Stimulated activated CD8-positive, alpha-beta memory T cell treated with anti-CD3 and anti-CD28 coated beads, Interleukin-4, amount 100 ng/mL, for 48 hours (primary cell): ENCODE results near the gene CTNNA3.

ENCODE experiments used
- DNase-seq: peaks from one replicate; pipeline ENCODE4 v3.0.0-alpha.2; 2020

CTNNA3 gene

GRCh38 chr10:66844176-66844942 lies 851.6 kb downstream of the CTNNA3 start:
- no peak for DNase-seq

DNA sequence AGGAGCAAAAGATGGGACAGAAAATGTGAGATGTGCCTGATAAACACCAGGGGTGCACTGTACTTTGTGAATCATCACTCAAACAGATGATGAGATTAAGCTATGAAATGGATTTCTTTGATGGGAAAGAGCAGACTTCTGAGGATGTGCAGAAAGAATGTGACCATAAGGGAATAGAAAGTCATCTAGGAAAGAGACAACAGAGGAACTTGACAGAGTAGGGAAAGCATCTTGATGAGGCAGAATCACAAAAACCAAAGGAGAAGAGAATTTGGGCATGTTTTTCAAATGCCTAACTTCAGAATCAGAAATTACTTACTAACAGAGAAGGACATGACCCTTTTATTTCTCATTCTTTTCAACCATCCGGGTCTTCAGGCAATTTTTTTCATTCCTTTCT lies 852.6 kb downstream of the CTNNA3 start:
- no peak for DNase-seq

- DNase-seq = no peak
These were observed 853.1 kb downstream of the CTNNA3 start for GRCh38 chr10:66842867-66843266.

- no peak for DNase-seq
These were observed 853.6 kb downstream of the CTNNA3 start for GRCh38 chr10:66842371-66842770.

- no peak for DNase-seq
These were observed 857.3 kb downstream of the CTNNA3 start for GRCh38 chr10:66838656-66839055.

GRCh38 chr10:66837990-66838389 lies 858.0 kb downstream of the CTNNA3 start:
- DNase-seq = no peak

DNA sequence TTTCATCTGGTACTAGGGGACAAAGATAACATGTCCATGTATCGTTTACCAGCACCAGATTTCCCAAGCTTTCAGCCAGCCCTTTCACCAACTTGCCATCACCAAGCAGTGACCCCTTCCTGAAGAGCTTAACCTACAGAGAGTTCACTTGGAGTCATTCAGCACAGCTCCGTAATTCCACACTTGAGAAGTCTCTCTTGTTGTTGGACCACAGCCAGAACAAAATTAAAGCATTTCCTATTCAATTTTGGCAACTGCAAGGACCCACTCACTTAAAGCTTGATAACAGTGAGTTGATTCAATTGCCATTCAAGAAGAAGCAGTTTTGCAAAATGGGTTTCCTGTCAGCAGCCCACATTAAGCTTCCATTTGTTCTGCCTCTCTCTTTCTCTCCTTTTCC lies 858.7 kb downstream of the CTNNA3 start:
- no peak for DNase-seq

DNA sequence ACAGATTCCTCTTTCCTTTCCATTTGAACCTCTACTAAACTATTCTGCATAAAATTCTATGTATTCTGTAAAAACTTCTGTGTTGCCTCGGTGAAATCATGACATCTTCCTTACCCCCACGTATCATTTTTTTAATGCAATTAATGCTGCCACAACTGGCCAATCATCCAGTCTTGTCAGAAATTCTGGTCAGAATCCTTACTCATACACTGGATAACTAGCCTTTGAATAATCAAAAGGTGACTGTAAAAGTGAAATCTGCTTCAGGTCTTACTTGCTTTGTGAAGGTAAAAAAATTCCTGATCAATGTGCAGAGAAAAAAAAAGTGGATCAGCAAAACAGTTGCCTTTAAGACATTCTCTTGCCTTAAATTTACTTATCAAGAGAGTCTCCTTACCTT lies 859.2 kb downstream of the CTNNA3 start:
- DNase-seq = no peak

DNA sequence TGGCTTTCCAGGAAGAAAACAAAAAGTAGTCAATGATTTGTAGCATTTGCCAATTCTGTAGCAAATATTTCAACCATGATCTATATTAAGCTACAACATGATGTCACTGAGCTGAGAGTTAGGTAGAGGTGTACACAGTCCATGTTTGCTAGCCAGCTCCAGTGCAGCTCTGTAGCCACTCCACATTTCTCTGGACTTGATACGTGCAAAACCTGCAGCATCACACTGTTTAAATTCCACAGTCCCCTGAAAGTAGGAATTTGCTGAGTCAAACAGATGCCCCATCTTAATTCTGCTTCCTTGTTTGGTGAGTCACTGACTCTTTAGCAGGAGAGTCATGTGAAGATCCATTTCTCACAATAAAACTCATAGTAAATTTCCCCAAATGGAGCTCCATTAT lies 859.9 kb downstream of the CTNNA3 start:
- no peak for DNase-seq

- DNase-seq = no peak
These were observed 860.6 kb downstream of the CTNNA3 start for GRCh38 chr10:66835400-66835799.

GRCh38 chr10:66834802-66835201 lies 861.2 kb downstream of the CTNNA3 start:
- DNase-seq = no peak

DNA sequence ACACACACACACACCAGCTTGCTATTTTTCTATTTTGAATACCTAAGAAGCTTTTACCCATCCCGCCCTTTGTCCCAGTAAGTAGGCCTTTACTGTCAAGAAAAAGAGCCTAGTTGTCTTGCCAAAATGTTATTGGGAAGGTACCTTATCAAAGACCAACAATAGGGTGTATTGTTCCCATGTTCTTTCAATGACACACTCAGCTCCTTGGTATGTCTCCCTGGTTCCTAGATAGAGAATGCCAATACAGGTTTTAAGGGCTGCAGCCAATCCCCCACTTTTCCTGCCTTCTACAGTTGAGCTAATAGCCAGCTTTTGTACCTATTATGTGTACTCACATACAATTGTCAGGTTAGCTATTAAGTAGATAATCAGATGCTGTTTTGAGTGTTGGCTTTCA lies 862.1 kb downstream of the CTNNA3 start:
- DNase-seq = no peak

GRCh38 chr10:66832781-66833422 lies 863.1 kb downstream of the CTNNA3 start:
- no peak for DNase-seq

DNA sequence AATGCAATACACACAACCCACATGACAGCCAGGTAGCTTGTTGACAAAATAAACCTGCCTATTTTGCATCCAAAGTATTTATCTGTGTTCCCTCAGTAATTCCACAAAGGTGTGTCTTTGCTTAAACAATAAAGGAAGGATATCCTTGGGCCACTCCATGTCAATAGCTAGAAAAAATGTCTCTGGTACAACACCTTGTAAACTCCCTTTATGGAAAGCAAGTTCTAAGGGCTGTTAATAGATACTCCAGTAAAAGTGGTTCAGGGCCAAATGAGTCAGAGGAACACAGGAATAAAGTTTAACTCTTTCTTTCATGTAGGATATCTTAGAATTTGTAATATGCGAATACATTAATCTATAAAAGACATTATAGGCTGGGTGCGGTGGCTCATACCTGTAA lies 867.0 kb downstream of the CTNNA3 start:
- no peak for DNase-seq

DNA sequence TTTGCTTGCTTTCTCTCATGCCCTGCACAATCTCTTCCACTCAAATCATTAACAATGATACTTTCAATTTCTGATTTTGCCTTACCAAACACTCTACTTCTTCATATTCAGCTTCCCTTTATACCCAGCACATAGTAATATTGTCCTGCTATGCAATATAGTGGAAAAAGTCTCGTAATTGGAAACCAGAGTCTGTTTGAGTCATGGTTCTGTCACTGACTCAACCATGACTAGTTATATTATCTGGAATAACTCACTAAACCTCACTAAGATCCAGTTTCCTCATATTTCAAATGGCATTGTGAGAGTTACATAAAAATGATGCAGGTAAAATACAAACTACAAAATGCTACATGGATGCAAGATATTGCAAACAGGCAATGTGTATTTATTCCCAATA lies 868.6 kb downstream of the CTNNA3 start:
- no peak for DNase-seq

DNA sequence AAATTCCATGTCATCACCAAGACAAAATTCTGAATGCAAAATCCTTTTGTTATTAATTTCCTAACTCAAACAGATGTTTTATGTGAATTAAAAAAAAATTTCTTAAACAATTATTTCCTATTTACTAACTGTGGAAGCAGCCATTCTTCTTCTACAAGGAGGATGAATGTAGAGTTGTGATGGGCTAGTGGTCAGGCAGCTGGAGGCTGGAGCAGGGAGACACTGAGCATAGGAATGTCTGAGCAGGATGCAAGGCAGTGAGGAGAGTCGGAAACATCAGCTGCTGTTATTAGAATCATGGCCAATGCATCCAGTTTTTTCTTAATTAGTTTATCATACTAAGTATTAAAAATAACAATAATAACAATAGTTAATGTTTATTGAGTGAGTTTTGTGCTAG lies 872.7 kb downstream of the CTNNA3 start:
- DNase-seq = no peak

GRCh38 chr10:66822801-66823200 lies 873.2 kb downstream of the CTNNA3 start:
- no peak for DNase-seq

DNA sequence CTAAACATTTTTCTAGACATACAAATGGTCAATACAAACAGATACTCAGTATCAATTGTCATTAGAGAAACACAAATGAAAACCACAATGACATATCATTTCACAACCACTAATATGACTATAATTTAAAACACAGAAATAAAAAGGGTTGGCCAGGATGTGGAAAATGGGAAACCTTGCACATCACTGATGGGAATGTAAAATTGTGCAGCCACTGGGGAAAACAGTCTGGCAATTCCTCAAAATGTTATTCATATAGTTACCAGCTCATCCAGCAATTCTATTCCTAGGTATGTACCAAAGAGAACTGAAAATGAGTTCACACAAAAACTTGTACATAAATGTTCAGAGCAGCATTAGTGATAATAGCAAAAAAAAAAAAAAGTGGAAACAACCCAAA lies 876.3 kb downstream of the CTNNA3 start:
- DNase-seq = no peak

DNA sequence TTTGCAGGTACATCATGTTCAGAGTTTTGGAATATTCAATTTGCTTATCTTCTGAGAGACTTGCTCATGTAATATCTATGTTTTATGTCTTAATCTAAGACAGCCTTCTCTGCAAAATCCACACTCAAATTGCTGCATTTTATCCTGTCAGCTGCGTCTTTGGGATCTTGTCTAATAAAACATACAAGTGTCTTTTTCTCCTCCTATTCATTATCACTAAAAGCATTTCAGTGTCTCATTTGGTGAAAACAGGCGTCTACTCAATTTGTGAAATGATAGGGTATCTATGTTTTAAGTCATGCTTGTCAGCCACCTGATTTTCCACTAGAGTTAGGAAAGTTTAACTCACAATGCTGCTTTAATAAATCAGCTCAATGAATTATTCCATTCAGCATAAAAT lies 882.9 kb downstream of the CTNNA3 start:
- no peak for DNase-seq

GRCh38 chr10:66811211-66811610 lies 884.8 kb downstream of the CTNNA3 start:
- DNase-seq = no peak

GRCh38 chr10:66809402-66809801 lies 886.6 kb downstream of the CTNNA3 start:
- no peak for DNase-seq

- no peak for DNase-seq
These were observed 890.4 kb downstream of the CTNNA3 start for GRCh38 chr10:66805612-66806011.

DNA sequence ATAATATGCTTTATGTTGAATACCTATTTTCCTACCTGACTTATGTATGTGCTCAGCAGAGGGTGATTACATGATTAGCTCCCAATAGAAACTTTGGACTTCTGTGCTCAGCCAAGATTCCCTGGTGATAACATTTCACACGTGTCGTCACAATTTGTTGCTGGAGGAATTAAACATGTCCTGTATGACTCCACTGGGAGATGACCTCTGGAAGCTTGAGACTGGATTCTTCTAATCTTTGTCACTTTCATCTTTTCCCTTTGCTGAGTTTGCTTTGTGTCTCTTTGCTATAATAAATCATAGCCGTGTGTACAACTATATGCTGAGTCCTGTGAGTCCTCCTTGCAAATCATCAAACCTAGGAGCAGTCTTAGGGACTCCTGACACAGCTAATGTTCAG lies 891.0 kb downstream of the CTNNA3 start:
- DNase-seq = no peak

- DNase-seq = no peak
These were observed 892.8 kb downstream of the CTNNA3 start for GRCh38 chr10:66803174-66803573.

- DNase-seq = no peak
These were observed 896.5 kb downstream of the CTNNA3 start for GRCh38 chr10:66799474-66799873.
